Colonic mucosa (tissue), 4 donors: ENCODE data around the gene RALGPS1. TPM values are rescaled to one million over a fixed set of nuclear protein-coding genes. Genes with fewer than 3 reads are reported as not detected.

Experiments used
- DNase-seq: peaks from one replicate; pipeline ENCODE4 v3.0.0-alpha.2; 2020
- H3K27ac ChIP-seq: fragments of 200-600 bp; one replicate; pipeline ENCODE4 v1.8.0; 2021
- H3K27me3 ChIP-seq: fragments of 200-600 bp; one replicate; pipeline ENCODE4 v1.8.0; 2021
- H3K36me3 ChIP-seq: fragments of 200-600 bp; one replicate; pipeline ENCODE4 v1.8.0; 2021
- H3K4me1 ChIP-seq: fragments of 200-600 bp; one replicate; pipeline ENCODE4 v1.8.0; 2021; ENCODE audit warnings: mild to moderate bottlenecking
- H3K4me3 ChIP-seq: fragments of 200-600 bp; one replicate; pipeline ENCODE4 v1.8.0; 2021
- H3K9ac ChIP-seq, 2 donors: one replicate each; pipeline ENCODE4 v1.7.0; 2013; ENCODE audit warnings: control low read depth in 2 of 2, low read depth in 2 of 2, low read length in 2 of 2
- H3K9me3 ChIP-seq: fragments of 200-600 bp; one replicate; pipeline ENCODE4 v1.8.0; 2021
- CTCF ChIP-seq: fragments of 200-600 bp; IDR thresholded peaks from one replicate; pipeline ENCODE4 v1.8.0; 2022; ENCODE audit warnings: antibody characterized with exemption, mild to moderate bottlenecking
- intact Hi-C: fragments of 100-400 bp; cut with DNase I; formaldehyde crosslinking; loops from one replicate; pipeline ENCODE4 v1.14.1; 2022
- total RNA-seq, 2 donors: library from RNA; stranded (reverse); fragmentation: NEBNext Ultra II Directional in 1 of 2; extraction: Animal tissue kit (Norgen Biotek cat#: 25700) in 1 of 2; gene quantifications; one replicate each; pipeline ENCODE4 v1.2.1, GENCODE V29; 2021
- donor health status: healthy.
- donor health status: DM: no; HTN: no; CAD: no.
- donor health status: DM: no; HTN: no; CAD: no.

The RALGPS1 gene
- total RNA-seq, 2 donors from 2014 or later, result 22.6 to 27.2 TPM

GRCh38 chr9:126891676-126892075 is 22.9 kb upstream of the RALGPS1 start:
- no peaks in the 10 kb centered on the region for H3K27me3 ChIP-seq
- DNase-seq, result no peak
- no peak overlapping the region for H3K9ac ChIP-seq
- intact Hi-C loops, result no loop called here
- H3K4me1 ChIP-seq, result no peaks in the 10 kb centered on the region
- no peaks in the 10 kb centered on the region for H3K36me3 ChIP-seq
- H3K4me3 ChIP-seq, result no peak overlapping the region
- TF ChIP-seq CTCF, result no peak
- no peaks in the 10 kb centered on the region for H3K9me3 ChIP-seq
- H3K27ac ChIP-seq, result no peak overlapping the region

- DNase-seq, result no peak
Observed at GRCh38 chr9:126893079-126893478, 21.5 kb upstream of the RALGPS1 start.

GRCh38 chr9:126894052-126894603 is 20.5 kb upstream of the RALGPS1 start:
- Histone ChIP-seq H3K27ac (no peak overlapping the region), H3K9me3 (no peaks in the 10 kb centered on the region), H3K4me3 (no peak overlapping the region), H3K4me1 (no peaks in the 10 kb centered on the region), H3K27me3 (no peaks in the 10 kb centered on the region), H3K36me3 (no peaks in the 10 kb centered on the region), H3K9ac (no peak overlapping the region)
- TF ChIP-seq CTCF, result no peak
- intact Hi-C loops, result no loop called here
- no peak for DNase-seq

More at GRCh38 chr9:126893079-126893478, 21.5 kb upstream of the RALGPS1 start:
- H3K27me3 ChIP-seq, result no peaks in the 10 kb centered on the region
- no peaks in the 10 kb centered on the region for H3K36me3 ChIP-seq
- H3K4me3 ChIP-seq, result no peak overlapping the region
- peak; percentile 12 for TF ChIP-seq CTCF
- H3K4me1 ChIP-seq, result no peaks in the 10 kb centered on the region
- H3K9me3 ChIP-seq, result no peaks in the 10 kb centered on the region
- intact Hi-C loops, result no loop called here
- no peak overlapping the region for H3K9ac ChIP-seq
- H3K27ac ChIP-seq, result no peak overlapping the region

GRCh38 chr9:126902210-126902609 is 12.4 kb upstream of the RALGPS1 start:
- Histone ChIP-seq H3K9me3 (no peaks in the 10 kb centered on the region), H3K27ac (no peak overlapping the region), H3K9ac (no peak overlapping the region), H3K27me3 (no peaks in the 10 kb centered on the region), H3K4me1 (no peaks in the 10 kb centered on the region), H3K36me3 (no peaks in the 10 kb centered on the region), H3K4me3 (no peak overlapping the region)
- no peak for TF ChIP-seq CTCF
- intact Hi-C loops, result no loop called here
- DNase-seq, result no peak

- no peak overlapping the region for H3K27ac ChIP-seq
- H3K9ac ChIP-seq, result no peak overlapping the region
- H3K4me1 ChIP-seq, result no peaks in the 10 kb centered on the region
- H3K9me3 ChIP-seq, result no peaks in the 10 kb centered on the region
- H3K4me3 ChIP-seq, result no peak overlapping the region
- intact Hi-C loops, result no loop called here
- TF ChIP-seq CTCF, result no peak
- DNase-seq, result no peak
- H3K36me3 ChIP-seq, result no peaks in the 10 kb centered on the region
- no peaks in the 10 kb centered on the region for H3K27me3 ChIP-seq
Observed at GRCh38 chr9:126904586-126904985, 10.0 kb upstream of the RALGPS1 start.
